ENCODE measurements around the gene KIF5C.

DNA sequence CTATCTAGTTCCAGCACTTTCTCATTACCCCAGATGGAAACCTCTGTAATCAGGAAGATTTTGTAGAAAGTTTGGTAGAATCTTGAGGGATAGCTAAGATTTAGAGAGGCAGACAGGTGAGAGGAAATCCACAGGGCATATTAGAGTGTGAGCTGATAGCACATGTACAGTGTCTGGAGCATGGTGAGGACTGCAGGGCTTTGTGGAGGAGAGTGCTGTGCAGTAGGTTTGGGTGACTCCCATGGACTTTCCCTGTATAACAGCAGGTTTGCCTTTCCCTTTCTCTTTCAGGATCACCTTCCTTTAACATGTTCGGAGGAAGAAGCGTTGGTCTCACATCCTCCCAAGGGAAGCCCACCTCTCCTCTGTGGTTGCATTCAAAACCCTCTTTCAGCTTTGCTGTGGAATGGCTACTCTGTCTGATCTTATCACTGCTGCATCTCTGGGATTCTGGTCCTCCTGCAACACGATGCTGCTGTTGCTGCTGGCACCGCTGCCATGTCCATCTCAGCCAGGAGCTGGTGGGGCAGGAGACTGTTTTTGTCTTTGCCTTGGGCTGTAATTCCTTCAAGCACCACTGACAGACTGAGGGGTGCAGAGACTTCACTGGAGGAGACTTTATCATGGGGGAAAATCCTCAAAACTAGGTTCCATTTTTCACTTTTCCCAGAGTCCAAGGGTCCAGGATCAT lies 7.8 kb upstream of the KIF5C start:
- TF ChIP-seq, protein P1, sequence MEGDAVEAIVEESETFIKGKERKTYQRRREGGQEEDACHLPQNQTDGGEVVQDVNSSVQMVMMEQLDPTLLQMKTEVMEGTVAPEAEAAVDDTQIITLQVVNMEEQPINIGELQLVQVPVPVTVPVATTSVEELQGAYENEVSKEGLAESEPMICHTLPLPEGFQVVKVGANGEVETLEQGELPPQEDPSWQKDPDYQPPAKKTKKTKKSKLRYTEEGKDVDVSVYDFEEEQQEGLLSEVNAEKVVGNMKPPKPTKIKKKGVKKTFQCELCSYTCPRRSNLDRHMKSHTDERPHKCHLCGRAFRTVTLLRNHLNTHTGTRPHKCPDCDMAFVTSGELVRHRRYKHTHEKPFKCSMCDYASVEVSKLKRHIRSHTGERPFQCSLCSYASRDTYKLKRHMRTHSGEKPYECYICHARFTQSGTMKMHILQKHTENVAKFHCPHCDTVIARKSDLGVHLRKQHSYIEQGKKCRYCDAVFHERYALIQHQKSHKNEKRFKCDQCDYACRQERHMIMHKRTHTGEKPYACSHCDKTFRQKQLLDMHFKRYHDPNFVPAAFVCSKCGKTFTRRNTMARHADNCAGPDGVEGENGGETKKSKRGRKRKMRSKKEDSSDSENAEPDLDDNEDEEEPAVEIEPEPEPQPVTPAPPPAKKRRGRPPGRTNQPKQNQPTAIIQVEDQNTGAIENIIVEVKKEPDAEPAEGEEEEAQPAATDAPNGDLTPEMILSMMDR (IDR thresholded peaks at IDR 0.05; ENCODE audit: insufficient read depth, low read length): no peak
- TF ChIP-seq POLR2AphosphoS5 (IDR thresholded peaks at IDR 0.05; ENCODE audit: low read depth) (no peak), GABPA (IDR thresholded peaks at IDR 0.05; ENCODE audit: low read depth) (no peak), SPI1 (IDR thresholded peaks at IDR 0.05; ENCODE audit: borderline replicate concordance, low read depth) (no peak)
- TF ChIP-seq, protein P2, sequence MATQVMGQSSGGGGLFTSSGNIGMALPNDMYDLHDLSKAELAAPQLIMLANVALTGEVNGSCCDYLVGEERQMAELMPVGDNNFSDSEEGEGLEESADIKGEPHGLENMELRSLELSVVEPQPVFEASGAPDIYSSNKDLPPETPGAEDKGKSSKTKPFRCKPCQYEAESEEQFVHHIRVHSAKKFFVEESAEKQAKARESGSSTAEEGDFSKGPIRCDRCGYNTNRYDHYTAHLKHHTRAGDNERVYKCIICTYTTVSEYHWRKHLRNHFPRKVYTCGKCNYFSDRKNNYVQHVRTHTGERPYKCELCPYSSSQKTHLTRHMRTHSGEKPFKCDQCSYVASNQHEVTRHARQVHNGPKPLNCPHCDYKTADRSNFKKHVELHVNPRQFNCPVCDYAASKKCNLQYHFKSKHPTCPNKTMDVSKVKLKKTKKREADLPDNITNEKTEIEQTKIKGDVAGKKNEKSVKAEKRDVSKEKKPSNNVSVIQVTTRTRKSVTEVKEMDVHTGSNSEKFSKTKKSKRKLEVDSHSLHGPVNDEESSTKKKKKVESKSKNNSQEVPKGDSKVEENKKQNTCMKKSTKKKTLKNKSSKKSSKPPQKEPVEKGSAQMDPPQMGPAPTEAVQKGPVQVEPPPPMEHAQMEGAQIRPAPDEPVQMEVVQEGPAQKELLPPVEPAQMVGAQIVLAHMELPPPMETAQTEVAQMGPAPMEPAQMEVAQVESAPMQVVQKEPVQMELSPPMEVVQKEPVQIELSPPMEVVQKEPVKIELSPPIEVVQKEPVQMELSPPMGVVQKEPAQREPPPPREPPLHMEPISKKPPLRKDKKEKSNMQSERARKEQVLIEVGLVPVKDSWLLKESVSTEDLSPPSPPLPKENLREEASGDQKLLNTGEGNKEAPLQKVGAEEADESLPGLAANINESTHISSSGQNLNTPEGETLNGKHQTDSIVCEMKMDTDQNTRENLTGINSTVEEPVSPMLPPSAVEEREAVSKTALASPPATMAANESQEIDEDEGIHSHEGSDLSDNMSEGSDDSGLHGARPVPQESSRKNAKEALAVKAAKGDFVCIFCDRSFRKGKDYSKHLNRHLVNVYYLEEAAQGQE (IDR thresholded peaks at IDR 0.05; ENCODE audit: insufficient replicate concordance, low read depth): no peak
